Transverse colon (tissue), 4 donors: ENCODE data around the gene BRD3OS.

Experiments used
- POLR2A ChIP-seq: fragments of 450-650 bp; IDR thresholded peaks from one replicate; pipeline ENCODE4 v1.6.1; 2016; ENCODE audit warnings: antibody characterized with exemption, mild to moderate bottlenecking, moderate library complexity
- POLR2AphosphoS5 ChIP-seq, 3 donors: sonication (generic); formaldehyde crosslinking; IDR thresholded peaks; one replicate each; pipeline ENCODE4 v1.6.1; 2016; ENCODE audit warnings: antibody characterized with exemption in 3 of 3
- TF ChIP-seq, protein P1 (sequence below), 5 experiments: fragments of 200-600 bp in 3 of 5; fragments of 450-650 bp in 2 of 5; sonication (generic) in 3 of 5; IDR thresholded peaks; 1 replicate in 2 of 5; 2 replicates in 3 of 5; pipeline ENCODE4 v1.5.1; 2016 to 2017; ENCODE audit warnings: antibody characterized with exemption in 5 of 5, inconsistent platforms in 3 of 5, mild to moderate bottlenecking in 2 of 5, moderate library complexity in 1 of 5

DNA sequence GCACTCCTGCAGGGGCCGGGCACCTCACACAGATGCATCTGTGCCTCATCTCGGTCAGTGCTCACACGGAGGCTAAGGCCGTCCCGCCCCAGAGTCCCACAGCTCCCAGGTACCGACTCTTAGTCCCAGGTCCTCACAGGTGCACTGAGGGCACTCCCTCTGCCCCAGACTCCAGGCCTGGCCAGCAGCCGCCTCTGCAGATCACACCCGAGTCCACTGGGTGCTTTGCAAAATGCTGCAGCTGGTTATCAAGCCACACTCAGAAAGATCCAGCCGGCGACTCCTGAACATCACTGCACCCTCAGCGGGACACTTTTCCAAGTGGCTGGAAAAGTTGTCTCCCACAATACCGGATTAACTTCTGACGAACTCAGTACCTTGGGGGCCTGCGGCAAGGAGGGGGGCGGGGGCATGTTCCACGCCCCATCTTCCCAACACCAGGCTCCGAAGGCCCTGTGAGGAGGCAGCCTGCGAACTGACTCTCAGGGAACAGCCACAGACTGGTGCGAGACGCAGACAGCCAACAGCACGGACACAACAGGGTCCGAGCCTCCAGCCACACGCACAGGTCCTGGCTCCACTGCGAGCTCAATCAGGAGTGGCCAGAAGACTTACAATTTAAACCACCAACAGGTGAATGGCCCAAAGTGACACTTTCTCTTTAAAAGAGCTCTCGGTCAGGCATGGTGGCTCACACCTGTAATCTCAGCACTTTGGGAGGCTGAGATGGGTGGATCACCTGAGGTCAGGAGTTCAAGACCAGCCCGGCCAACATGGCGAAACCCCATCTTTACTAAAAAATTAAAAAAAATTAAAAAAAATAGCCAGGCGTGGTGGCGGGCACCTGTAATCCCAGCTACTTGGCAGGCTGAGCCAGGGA lies 38.5 kb downstream of the BRD3OS start:
- TF ChIP-seq, protein P1, sequence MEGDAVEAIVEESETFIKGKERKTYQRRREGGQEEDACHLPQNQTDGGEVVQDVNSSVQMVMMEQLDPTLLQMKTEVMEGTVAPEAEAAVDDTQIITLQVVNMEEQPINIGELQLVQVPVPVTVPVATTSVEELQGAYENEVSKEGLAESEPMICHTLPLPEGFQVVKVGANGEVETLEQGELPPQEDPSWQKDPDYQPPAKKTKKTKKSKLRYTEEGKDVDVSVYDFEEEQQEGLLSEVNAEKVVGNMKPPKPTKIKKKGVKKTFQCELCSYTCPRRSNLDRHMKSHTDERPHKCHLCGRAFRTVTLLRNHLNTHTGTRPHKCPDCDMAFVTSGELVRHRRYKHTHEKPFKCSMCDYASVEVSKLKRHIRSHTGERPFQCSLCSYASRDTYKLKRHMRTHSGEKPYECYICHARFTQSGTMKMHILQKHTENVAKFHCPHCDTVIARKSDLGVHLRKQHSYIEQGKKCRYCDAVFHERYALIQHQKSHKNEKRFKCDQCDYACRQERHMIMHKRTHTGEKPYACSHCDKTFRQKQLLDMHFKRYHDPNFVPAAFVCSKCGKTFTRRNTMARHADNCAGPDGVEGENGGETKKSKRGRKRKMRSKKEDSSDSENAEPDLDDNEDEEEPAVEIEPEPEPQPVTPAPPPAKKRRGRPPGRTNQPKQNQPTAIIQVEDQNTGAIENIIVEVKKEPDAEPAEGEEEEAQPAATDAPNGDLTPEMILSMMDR (IDR thresholded peaks at IDR 0.05) = no peak
- TF ChIP-seq POLR2AphosphoS5 (IDR thresholded peaks at IDR 0.05) = no peak
- TF ChIP-seq POLR2A = no peak
